T-cell (primary cell): ENCODE results near the gene INSL6. TPM values are rescaled to one million over a fixed set of nuclear protein-coding genes. Genes with fewer than 3 reads are reported as not detected.
A peak's percentile ranks its signal among the peaks of the same experiment; 100 is the strongest.
"Not testable (repeated sequence)": the region's sequence is repeated elsewhere in the genome, so short reads cannot be mapped to it uniquely, and the experiment has no call there.

Experiments used
- ATAC-seq, 4 experiments: fragments of 200-7000 bp in 3 of 4; fragments of 150-1000 bp in 1 of 4; cut with Tn5 transposase; replicated peaks in 1 of 4; 1 replicate in 3 of 4; 2 replicates in 1 of 4; pipeline ENCODE4 v1.10.0; 2021; ENCODE audit warnings: moderate library complexity in 3 of 4, mild to moderate bottlenecking in 2 of 4, moderate number of reproducible peaks in 1 of 4
- CTCF ChIA-PET, 2 donors: fragments of 300-600 bp; sonication (Branson Sonifier 250); formaldehyde crosslinking; loops; one replicate each; lab custom pipeline; 2022; ENCODE audit warnings: antibody characterized with exemption in 2 of 2; lab: Charles Lee
- POLR2A ChIA-PET, 2 donors: fragments of 300-600 bp; sonication (Branson Sonifier 250); formaldehyde crosslinking; loops; one replicate each; lab custom pipeline; 2022; ENCODE audit warnings: antibody characterized with exemption in 2 of 2; lab: Charles Lee
- DNase-seq, 35 experiments: peaks; one replicate each; pipeline versions ENCODE4 v3.0.0 to v3.0.0-alpha.2; 2013 to 2023
- H3K27ac ChIP-seq: one replicate; pipeline ENCODE4 v1.5.1; 2013; ENCODE audit warnings: low read length
- H3K27me3 ChIP-seq, 2 experiments: replicated peaks in 1 of 2; 1 replicate in 1 of 2; 2 replicates in 1 of 2; pipeline versions ENCODE4 v1.6.1 to v1.7.0; 2013; ENCODE audit warnings: low read length in 1 of 2, mixed read lengths in 1 of 2; ENCODE audit not compliant: control insufficient read depth in 2 of 2, insufficient read depth in 2 of 2; ENCODE audit errors: extremely low read depth in 1 of 2
- H3K36me3 ChIP-seq, 2 donors: 1 replicate in 1 of 2; 2 replicates in 1 of 2; pipeline versions ENCODE4 v1.6.1 to v1.7.0; 2013; ENCODE audit warnings: low read length in 1 of 2; ENCODE audit not compliant: control insufficient read depth in 2 of 2, insufficient read depth in 1 of 2; ENCODE audit errors: extremely low read depth in 1 of 2
- H3K4me1 ChIP-seq, 2 experiments: 1 replicate in 1 of 2; 2 replicates in 1 of 2; pipeline versions ENCODE4 v1.6.1 to v1.7.0; 2013; ENCODE audit warnings: low read length in 2 of 2, mixed read lengths in 1 of 2; ENCODE audit not compliant: insufficient read depth in 2 of 2, control insufficient read depth in 1 of 2; ENCODE audit errors: extremely low read depth in 1 of 2
- H3K4me3 ChIP-seq, 2 donors: 1 replicate in 1 of 2; 2 replicates in 1 of 2; pipeline versions ENCODE4 v1.5.1 to v1.7.0; 2013; ENCODE audit warnings: mild to moderate bottlenecking in 2 of 2, low read length in 1 of 2, moderate library complexity in 1 of 2; ENCODE audit not compliant: control insufficient read depth in 1 of 2; ENCODE audit errors: extremely low read depth in 1 of 2
- H3K9me3 ChIP-seq: 2 replicates; pipeline ENCODE4 v1.7.0; 2013
- H3K27ac Mint-ChIP-seq, 2 donors: one replicate each; pipeline ENCODE4 v1.8.0; 2020 to 2021; ENCODE audit warnings: mild to moderate bottlenecking in 2 of 2, mixed read lengths in 2 of 2
- H3K27me3 Mint-ChIP-seq, 2 donors: one replicate each; pipeline ENCODE4 v1.8.0; 2021 to 2022; ENCODE audit warnings: mixed read lengths in 2 of 2
- H3K36me3 Mint-ChIP-seq: one replicate; pipeline ENCODE4 v1.8.0; 2021; ENCODE audit warnings: mixed read lengths
- H3K4me1 Mint-ChIP-seq, 3 donors: one replicate each; pipeline ENCODE4 v1.8.0; 2020 to 2022; ENCODE audit warnings: mixed read lengths in 3 of 3, mild to moderate bottlenecking in 1 of 3
- H3K4me3 Mint-ChIP-seq, 3 donors: one replicate each; pipeline ENCODE4 v1.8.0; 2020 to 2022; ENCODE audit warnings: mild to moderate bottlenecking in 3 of 3, mixed read lengths in 3 of 3, moderate library complexity in 3 of 3
- H3K9me3 Mint-ChIP-seq, 3 donors: one replicate each; pipeline ENCODE4 v1.8.0; 2020 to 2022; ENCODE audit warnings: mixed read lengths in 3 of 3
- WGBS: methylation state at CpG from one replicate; pipeline ENCODE4 v1.1.5; 2013; ENCODE audit warnings: missing lambda C conversion rate; ENCODE audit not compliant: insufficient coverage; 5-methylcytosine and 5-hydroxymethylcytosine counted together
- total RNA-seq, 35 experiments: library from RNA in 6 of 35; stranded (reverse) in 6 of 35; fragments of 120-200 nt in 1 of 35; gene quantifications; one replicate each; pipeline versions ENCODE4 v1.2.1 to v1.2.4 and lab custom pipeline; 2013 to 2026

INSL6 gene
- total RNA-seq, 5 donors from 2014 or later (not counting 1 experiment from before 2014, with no cell fraction given) = not detected

- CTCF ChIA-PET = no interaction called here
- Mint-ChIP-seq H3K36me3 (no peaks in the 10 kb centered on the region), H3K4me1 (peaks cover 2 to 5% (median 2%) of the 10 kb centered on the region in 3 donors), H3K27ac (no peak overlapping the region), H3K9me3 (no peaks in the 10 kb centered on the region), H3K27me3 (peaks cover 0 to 6% of the 10 kb centered on the region in 2 donors), H3K4me3 (no peak overlapping the region)
- ATAC-seq (no peak), DNase-seq (no peak)
- Histone ChIP-seq H3K4me3 (no peak overlapping the region), H3K4me1 (no peaks in the 10 kb centered on the region), H3K27me3 (no peaks in the 10 kb centered on the region), H3K36me3 (no peaks in the 10 kb centered on the region), H3K27ac (no peak overlapping the region), H3K9me3 (no peaks in the 10 kb centered on the region)
- POLR2A ChIA-PET = no interaction called here
- WGBS = 94% methylated on average over 2 of the region's 3 CpGs
These were observed 6.5 kb upstream of the INSL6 start for GRCh38 chr9:5191985-5192384.

DNA sequence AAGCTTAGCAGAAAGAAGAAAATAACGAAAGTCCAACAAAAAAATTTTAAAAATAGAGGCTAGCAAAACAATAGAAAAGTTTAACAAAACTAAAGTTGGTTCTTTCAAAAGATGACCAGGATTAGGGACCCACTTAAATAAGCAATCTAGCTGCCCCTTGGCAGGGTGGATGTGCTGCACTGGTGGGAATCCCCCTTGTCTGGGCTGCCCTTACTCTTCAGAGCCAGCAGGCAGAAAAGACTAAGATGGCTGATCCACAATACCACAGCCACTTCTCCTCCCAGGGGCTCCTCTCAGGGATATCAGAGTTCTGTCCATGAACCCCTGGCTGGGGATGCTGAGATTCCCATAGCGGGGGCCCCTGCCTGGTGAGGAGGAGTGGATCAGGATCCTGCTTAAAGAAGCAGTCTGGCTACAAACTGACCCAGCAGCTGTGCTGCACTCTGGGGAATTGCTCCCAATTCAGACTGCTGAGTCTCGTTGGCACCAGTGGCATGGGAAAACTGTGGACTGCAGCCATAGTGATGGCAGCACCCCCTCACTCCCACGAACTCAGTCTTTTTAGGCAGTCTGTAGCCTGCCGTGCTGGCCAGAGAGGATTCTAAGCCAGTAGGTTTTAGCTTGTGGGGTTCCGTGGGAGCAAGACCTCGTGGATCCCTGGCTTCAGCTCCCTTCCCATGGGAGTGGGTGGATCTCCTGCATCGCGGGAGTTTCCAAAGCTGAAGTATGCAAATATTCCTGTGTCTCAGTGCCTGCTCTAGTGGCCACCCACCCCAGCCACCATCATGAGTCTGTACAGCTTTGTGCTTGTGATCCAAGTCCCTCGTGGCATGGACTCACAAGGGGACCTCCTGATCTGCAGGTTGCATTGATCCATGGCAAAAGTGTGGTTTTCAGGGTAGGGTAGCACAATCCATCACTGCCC lies 2.9 kb upstream of the INSL6 start:
- no peak overlapping the region for H3K27ac Mint-ChIP-seq
- ATAC-seq = no peak
- CTCF ChIA-PET = interaction anchor here in 1 of 2 donors (1.0 to 3.2 kb wide), 6 partner anchors 229 to 412 kb away, joined by 3 to 13 read pairs (median 4); no protein-coding TSS in a partner anchor

GRCh38 chr9:5186416-5187169 lies 1.2 kb upstream of the INSL6 start:
- Mint-ChIP-seq H3K4me3 (no peak overlapping the region), H3K4me1 (peaks cover 6 to 14% (median 10%) of the 10 kb centered on the region in 3 donors), H3K36me3 (no peaks in the 10 kb centered on the region), H3K9me3 (no peaks in the 10 kb centered on the region), H3K27me3 (peaks cover 0 to 3% of the 10 kb centered on the region in 2 donors), H3K27ac (no peak overlapping the region)
- peak; percentile 10 to 83 (median 53) for DNase-seq
- ChIA-PET POLR2A (interaction anchor here in 1 of 2 donors (1.0 kb wide), 1 partner anchor 140 kb away, joined by 3 read pairs; no protein-coding TSS in a partner anchor), CTCF (interaction anchor here (0.5 to 3.2 kb wide), 37 partner anchors 8 to 506 kb away, joined by 3 to 47 read pairs (median 4); partner anchors contain the start of genes CD274 (in 1 of the 2), PLGRKT (in 1 of the 2) and RIC1 (in 1 of the 2))
- no peak overlapping the region for H3K4me3 ChIP-seq
- WGBS = no CpG with 5 or more reads among the region's 8 CpGs
- H3K36me3 ChIP-seq = no peaks in the 10 kb centered on the region
- H3K4me1 ChIP-seq = no peaks in the 10 kb centered on the region
- H3K9me3 ChIP-seq = no peaks in the 10 kb centered on the region
- H3K27ac ChIP-seq = no peak overlapping the region
- ATAC-seq = peak; percentile 84 to 95 (median 88)
- H3K27me3 ChIP-seq = no peaks in the 10 kb centered on the region

More for the DNA sequence above, 2.9 kb upstream of the INSL6 start:
- no peaks in the 10 kb centered on the region for H3K27me3 ChIP-seq
- H3K4me1 ChIP-seq = no peaks in the 10 kb centered on the region
- no peak overlapping the region for H3K4me3 ChIP-seq
- H3K36me3 ChIP-seq = no peaks in the 10 kb centered on the region
- Mint-ChIP-seq H3K4me1 (peaks cover 6 to 14% (median 10%) of the 10 kb centered on the region in 3 donors), H3K4me3 (no peak overlapping the region), H3K9me3 (no peaks in the 10 kb centered on the region), H3K27me3 (peaks cover 0 to 6% of the 10 kb centered on the region in 2 donors), H3K36me3 (no peaks in the 10 kb centered on the region)
- H3K9me3 ChIP-seq = no peaks in the 10 kb centered on the region
- WGBS = 88% methylated on average over 8 of the region's 10 CpGs
- no peak overlapping the region for H3K27ac ChIP-seq
- peak in 1 of 35 experiments; percentile 6 for DNase-seq
- POLR2A ChIA-PET = interaction anchor here (0.6 kb wide), 2 partner anchors 260 to 1303 kb away, joined by 5 read pairs; no protein-coding TSS in a partner anchor

DNA sequence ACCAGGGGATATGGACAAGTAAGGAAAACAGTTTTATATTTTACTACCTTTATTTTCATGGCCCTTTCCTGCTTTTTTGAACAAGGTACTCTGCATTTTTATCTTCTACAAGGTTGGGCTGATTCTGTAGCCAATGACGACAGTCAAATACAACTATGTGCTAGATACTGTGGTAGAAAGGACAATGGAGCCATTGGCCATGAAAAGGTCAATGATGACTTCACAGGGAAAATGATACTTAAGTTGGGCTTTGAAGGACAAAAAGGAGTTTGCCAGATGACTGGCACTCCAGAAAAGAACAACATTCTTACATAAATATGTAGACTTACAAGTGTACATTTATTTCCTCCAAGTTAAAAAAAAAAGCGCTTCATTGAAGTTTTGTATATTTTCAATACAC lies 663 bp downstream of the INSL6 start:
- H3K4me1 ChIP-seq = no peaks in the 10 kb centered on the region
- POLR2A ChIA-PET = no interaction called here
- H3K4me3 ChIP-seq = no peak overlapping the region
- no peaks in the 10 kb centered on the region for H3K27me3 Mint-ChIP-seq
- no peak overlapping the region for H3K27ac Mint-ChIP-seq
- peaks cover 6 to 14% (median 10%) of the 10 kb centered on the region in 3 donors for H3K4me1 Mint-ChIP-seq
- ATAC-seq (no peak), DNase-seq (no peak)
- H3K9me3 ChIP-seq = no peaks in the 10 kb centered on the region
- CTCF ChIA-PET = interaction anchor here in 1 of 2 donors (0.6 to 2.4 kb wide), 3 partner anchors 15 to 244 kb away, joined by 3 to 46 read pairs (median 8); no protein-coding TSS in a partner anchor
- H3K9me3 Mint-ChIP-seq = peaks cover 0 to 3% (median 0%) of the 10 kb centered on the region in 3 donors
- no peaks in the 10 kb centered on the region for H3K27me3 ChIP-seq
- H3K36me3 Mint-ChIP-seq = no peaks in the 10 kb centered on the region
- no peaks in the 10 kb centered on the region for H3K36me3 ChIP-seq
- no CpG with 5 or more reads among the region's 2 CpGs for WGBS
- no peak overlapping the region for H3K27ac ChIP-seq
- no peak overlapping the region for H3K4me3 Mint-ChIP-seq

DNA sequence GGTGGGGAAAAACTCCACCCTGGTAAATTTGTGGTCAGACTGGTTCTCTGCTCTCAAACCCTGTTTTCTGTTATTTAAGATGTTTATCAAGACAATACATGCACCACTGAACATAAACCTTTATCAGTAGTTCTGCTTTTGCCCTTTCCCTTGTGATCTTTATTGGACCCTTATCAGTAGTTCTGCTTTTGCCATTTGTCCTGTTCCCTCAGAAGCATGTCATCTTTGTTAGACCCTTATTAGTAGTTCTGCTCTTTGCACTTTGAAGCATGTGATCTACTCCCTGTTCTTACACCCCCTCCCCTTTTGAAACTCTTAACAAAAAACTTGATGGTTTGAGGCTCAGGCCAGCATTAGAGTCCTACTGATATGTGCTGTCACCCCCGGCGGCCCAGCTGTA lies 4.8 kb downstream of the INSL6 start:
- H3K27me3 Mint-ChIP-seq, H3K27me3 ChIP-seq, H3K27ac ChIP-seq, H3K4me3 Mint-ChIP-seq, H3K36me3 Mint-ChIP-seq, DNase-seq, POLR2A ChIA-PET, H3K9me3 ChIP-seq, H3K4me1 ChIP-seq, H3K4me3 ChIP-seq, ATAC-seq, H3K36me3 ChIP-seq, H3K27ac Mint-ChIP-seq, H3K9me3 Mint-ChIP-seq: not testable (repeated sequence)
- peaks cover 12 to 21% (median 16%) of the 10 kb centered on the region in 3 donors for H3K4me1 Mint-ChIP-seq
- CTCF ChIA-PET = interaction anchor here in 1 of 2 donors (0.7 kb wide), 1 partner anchor 15 kb away, joined by 4 read pairs; no protein-coding TSS in a partner anchor
- 92% methylated on average over 2 of the region's 2 CpGs for WGBS
